GM12878 (cell line): ENCODE measurements around the gene APBB3. TPM values are rescaled to one million over a fixed set of nuclear protein-coding genes. Genes with fewer than 3 reads are reported as not detected.

Experiments
- BACH1 ChIP-seq: fragments of 450-650 bp; IDR thresholded peaks from 2 replicates; pipeline ENCODE4 v1.6.1; 2017; ENCODE audit warnings: mild to moderate bottlenecking, borderline replicate concordance
- CBX5 ChIP-seq: sonication (generic); IDR thresholded peaks from 2 replicates; pipeline ENCODE4 v1.6.1; 2016; ENCODE audit warnings: low read depth, moderate library complexity, mild to moderate bottlenecking, inconsistent platforms
- EED ChIP-seq: sonication (generic); IDR thresholded peaks from 2 replicates; pipeline ENCODE4 v1.6.1; 2016; ENCODE audit warnings: antibody characterized with exemption, low read depth
- ETV6 ChIP-seq, 2 experiments: fragments of 450-650 bp in 1 of 2; IDR thresholded peaks in 1 of 2; conservative IDR thresholded peaks in 1 of 2; 2 replicates each; pipeline ENCODE4 v1.6.1; 2014; ENCODE audit warnings: antibody characterized with exemption in 1 of 2, borderline replicate concordance in 1 of 2, low read depth in 1 of 2, mild to moderate bottlenecking in 1 of 2, moderate library complexity in 1 of 2
- FOXK2 ChIP-seq: fragments of 450-650 bp; IDR thresholded peaks from 2 replicates; pipeline ENCODE4 v1.6.1; 2017; ENCODE audit warnings: mild to moderate bottlenecking, moderate library complexity
- FOXM1 ChIP-seq: IDR thresholded peaks from 2 replicates; pipeline ENCODE4 v1.6.1; 2012; ENCODE audit warnings: low read depth, mild to moderate bottlenecking, inconsistent platforms, low read length, moderate library complexity
- HCFC1 ChIP-seq: fragments of 150-350 bp; IDR thresholded peaks from 2 replicates; pipeline ENCODE4 v1.6.1; 2014; ENCODE audit warnings: low read length
- HDAC6 ChIP-seq: fragments of 200-600 bp; sonication (generic); IDR thresholded peaks from one replicate; pipeline ENCODE4 v1.8.0; 2017; ENCODE audit warnings: antibody characterized with exemption; ENCODE audit not compliant: unreplicated experiment
- HSF1 ChIP-seq: fragments of 150-350 bp; IDR thresholded peaks from 2 replicates; pipeline ENCODE4 v1.6.1; 2014; ENCODE audit warnings: mild to moderate bottlenecking, low read depth, low read length
- IKZF2 ChIP-seq, 2 experiments: fragments of 450-650 bp; IDR thresholded peaks; 2 replicates each; pipeline ENCODE4 v1.6.1; 2017; ENCODE audit warnings: mild to moderate bottlenecking in 2 of 2, moderate library complexity in 2 of 2
- KAT2A ChIP-seq: conservative IDR thresholded peaks from 2 replicates; pipeline ENCODE4 v1.6.1; 2011; ENCODE audit warnings: low read depth, low read length; ENCODE audit not compliant: control insufficient read depth
- KDM1A ChIP-seq: fragments of 200-600 bp; sonication (generic); IDR thresholded peaks from 2 replicates; pipeline ENCODE4 v1.6.1; 2016; ENCODE audit warnings: borderline replicate concordance
- MYB ChIP-seq: fragments of 150-350 bp; IDR thresholded peaks from 2 replicates; pipeline ENCODE4 v1.6.1; 2014; ENCODE audit warnings: mild to moderate bottlenecking, low read depth, low read length, borderline replicate concordance
- NFIC ChIP-seq: IDR thresholded peaks from 2 replicates; pipeline ENCODE4 v1.6.1; 2012; ENCODE audit warnings: low read depth, mild to moderate bottlenecking, inconsistent platforms, low read length, moderate library complexity
- NFXL1 ChIP-seq: fragments of 450-650 bp; IDR thresholded peaks from 2 replicates; pipeline ENCODE4 v1.6.1; 2017; ENCODE audit warnings: antibody characterized with exemption, mild to moderate bottlenecking, borderline replicate concordance
- NFYB ChIP-seq: IDR thresholded peaks from 2 replicates; pipeline ENCODE4 v1.6.1; 2011; ENCODE audit warnings: low read depth, mild to moderate bottlenecking, low read length, improper control_type of control experiment, moderate library complexity; ENCODE audit not compliant: insufficient read depth
- PAX5 ChIP-seq: IDR thresholded peaks from 2 replicates; pipeline ENCODE4 v1.6.1; 2011; ENCODE audit warnings: low read depth, low read length, borderline replicate concordance
- POU2F2 ChIP-seq: IDR thresholded peaks from 3 replicates; pipeline ENCODE4 v1.6.1; 2011; ENCODE audit warnings: low read depth, mild to moderate bottlenecking, low read length, borderline replicate concordance
- RFX5 ChIP-seq: IDR thresholded peaks from 2 replicates; pipeline ENCODE4 v1.6.1; 2011; ENCODE audit warnings: low read depth, low read length, improper control_type of control experiment
- SIX5 ChIP-seq: IDR thresholded peaks from 2 replicates; pipeline ENCODE4 v1.6.1; 2011; ENCODE audit warnings: mild to moderate bottlenecking, low read depth, low read length, moderate library complexity; ENCODE audit not compliant: severe bottlenecking
- SP1 ChIP-seq: IDR thresholded peaks from one replicate; pipeline ENCODE4 v1.6.1; 2011; ENCODE audit warnings: low read depth, low read length
- SRF ChIP-seq, 2 experiments: IDR thresholded peaks; 2 replicates each; pipeline ENCODE4 v1.6.1; 2011; ENCODE audit warnings: low read depth in 2 of 2, low read length in 2 of 2, mild to moderate bottlenecking in 1 of 2, moderate library complexity in 1 of 2
- STAT3 ChIP-seq: IDR thresholded peaks from 2 replicates; pipeline ENCODE4 v1.6.1; 2011; ENCODE audit warnings: low read depth, low read length, improper control_type of control experiment
- ZBTB33 ChIP-seq: fragments of 450-650 bp; IDR thresholded peaks from 2 replicates; pipeline ENCODE4 v1.6.1; 2017; ENCODE audit warnings: mild to moderate bottlenecking
- ZNF24 ChIP-seq: fragments of 450-650 bp; IDR thresholded peaks from 2 replicates; pipeline ENCODE4 v1.6.1; 2017; ENCODE audit warnings: antibody characterized with exemption, mild to moderate bottlenecking
- ZNF622 ChIP-seq: fragments of 450-650 bp; IDR thresholded peaks from 2 replicates; pipeline ENCODE4 v1.6.1; 2017; ENCODE audit warnings: mild to moderate bottlenecking, inconsistent platforms
- polyA plus RNA-seq, 11 experiments: library from polyadenylated mRNA; depleted of rRNA in 4 of 11; unstranded in 6 of 11; stranded (reverse) in 5 of 11; fragments of >200 nt; fragmentation: Nextera tagmentation in 4 of 11; fragmentation: Illumina TruSeq in 1 of 11; extraction: Ambion mirVana in 4 of 11; extraction: Trizol in 1 of 11; gene quantifications; 1 replicate in 1 of 11; 2 replicates in 10 of 11; pipeline versions ENCODE4 v1.2.1 to v1.2.3, GENCODE V29; 2011 to 2016; ENCODE audit warnings: inconsistent platforms in 2 of 11, missing spikeins in 2 of 11, low read depth in 1 of 11
- total RNA-seq, 4 experiments: library from RNA; depleted of rRNA in 3 of 4; stranded (reverse); fragments of >200 nt in 3 of 4; fragmentation: Illumina TruSeq in 1 of 4; extraction: Trizol in 1 of 4; gene quantifications; 2 replicates each; pipeline versions ENCODE4 v1.2.1 to v1.2.3, GENCODE V29; 2013 to 2021

Gene APBB3
- total and polyA plus RNA-seq, 10 of the 15 experiments (the other 5 are each of a cell fraction or from before 2014, with no cell fraction given), result 0.35 to 33.3 (median 14.3) TPM

- TF ChIP-seq MYB (no peak), SRF (IDR thresholded peaks at IDR 0.05; ENCODE audit: low read depth in 2 of 2, low read length in 2 of 2) (no peak), SIX5 (peak; percentile 32), RFX5 (no peak; the same call in 1 of the 2 replicates), ZNF622 (no peak), PAX5 (peak; percentile 63; the same call in 1 of the 2 replicates), KDM1A (no peak), ZBTB33 (no peak), HSF1 (no peak), CBX5 (peak; percentile 30; the same call in 1 of the 2 replicates), NFXL1 (no peak), HDAC6 (no peak), FOXM1 (no peak), IKZF2 (IDR thresholded peaks at IDR 0.05) (peak; percentile 52 to 58; a peak in 2 of 4 replicates), BACH1 (peak; percentile 81; the same call in 1 of the 2 replicates), ZNF24 (no peak), NFIC (no peak), EED (peak; percentile 65), ETV6 (conservative IDR thresholded peaks at IDR 0.05 in 1 of 2, IDR thresholded peaks at IDR 0.05 in 1 of 2; ENCODE audit: borderline replicate concordance in 1 of 2, low read depth in 1 of 2) (peak in 1 of 2 experiments; percentile 69; a peak in 2 of 4 replicates), POU2F2 (peak; percentile 91; the same call in 2 of the 3 replicates), KAT2A (no peak), SP1 (peak; percentile 88), FOXK2 (no peak), HCFC1 (peak; percentile 13; the same call in 1 of the 2 replicates), NFYB (no peak), STAT3 (no peak)
Measured at GRCh38 chr5:140557136-140557805, 7.1 kb downstream of the APBB3 start, which contains the start of gene SRA1 (continued).
